Skeletal muscle cell (primary cell): Measurements from ENCODE around the gene PCSK1.
"Not testable (repeated sequence)": the region's sequence is repeated elsewhere in the genome, so short reads cannot be mapped to it uniquely, and the experiment has no call there.

Source experiments
- DNase-seq: peaks from one replicate; pipeline ENCODE4 v3.0.0-alpha.2; 2010; ENCODE audit warnings: low read depth
- H3K4me3 ChIP-seq: 2 replicates; pipeline ENCODE4 v1.5.1; 2011; ENCODE audit warnings: low read depth, mild to moderate bottlenecking, control low read depth, low read length, moderate library complexity

Gene PCSK1

DNA sequence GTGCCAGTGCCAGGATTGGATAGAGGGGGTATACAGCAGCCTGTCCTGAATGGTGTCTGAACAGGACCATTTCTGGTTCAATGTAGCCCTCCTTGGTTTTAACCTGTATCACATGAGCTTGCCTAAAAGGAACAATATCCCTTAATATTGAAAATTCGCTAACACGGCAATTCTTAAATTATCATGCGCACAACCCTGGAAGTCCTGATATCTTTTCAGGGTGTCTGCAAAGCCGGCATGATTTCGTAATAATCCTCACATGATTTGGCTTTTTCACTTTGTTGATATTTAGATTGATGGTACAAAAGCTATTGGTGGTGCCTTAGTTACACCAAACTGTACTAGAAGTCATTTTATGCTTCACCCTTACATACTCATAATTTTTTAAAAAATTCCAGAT, 53.2 kb downstream of the PCSK1 start:
- no peak for DNase-seq
- H3K4me3 ChIP-seq: no peak overlapping the region

DNA sequence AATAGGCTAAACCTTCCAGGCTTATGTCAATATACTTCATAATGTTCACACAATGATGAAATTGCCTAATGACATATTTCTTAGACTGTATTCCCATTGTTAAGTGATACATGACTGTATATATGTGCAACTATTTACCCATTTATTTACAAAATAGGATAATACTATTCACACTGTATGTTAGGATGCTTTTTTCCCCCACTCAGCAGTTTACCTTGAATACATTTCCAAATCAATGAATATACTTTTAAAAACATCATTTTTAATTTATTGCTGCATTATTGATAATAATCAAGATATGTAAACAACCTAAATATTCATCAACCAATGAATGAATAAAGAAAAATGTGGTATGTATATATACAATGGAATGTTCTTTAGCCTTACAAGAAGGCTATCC, 55.5 kb downstream of the PCSK1 start:
- DNase-seq: no peak

DNA sequence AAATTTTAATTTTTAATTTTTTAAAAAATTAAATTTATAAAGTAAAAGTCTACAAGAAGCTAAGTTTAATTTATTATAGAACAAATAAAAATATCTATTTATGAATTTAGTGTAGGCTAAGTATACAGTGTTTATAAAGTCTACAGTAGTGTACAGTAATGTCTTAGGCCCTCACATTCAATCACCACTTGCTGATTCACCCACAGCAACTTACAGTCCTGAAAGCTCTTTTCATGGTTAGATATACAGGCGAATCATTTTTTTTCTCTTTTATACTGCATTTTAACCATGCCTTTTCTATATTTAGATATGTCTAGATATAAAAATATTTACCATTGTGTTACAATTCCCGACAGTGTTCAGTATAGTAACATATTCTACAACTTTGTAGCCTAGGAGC, 55.9 kb downstream of the PCSK1 start:
- no peak for DNase-seq
- no peak overlapping the region for H3K4me3 ChIP-seq

More for the DNA sequence above, 55.5 kb downstream of the PCSK1 start:
- no peak overlapping the region for H3K4me3 ChIP-seq

DNA sequence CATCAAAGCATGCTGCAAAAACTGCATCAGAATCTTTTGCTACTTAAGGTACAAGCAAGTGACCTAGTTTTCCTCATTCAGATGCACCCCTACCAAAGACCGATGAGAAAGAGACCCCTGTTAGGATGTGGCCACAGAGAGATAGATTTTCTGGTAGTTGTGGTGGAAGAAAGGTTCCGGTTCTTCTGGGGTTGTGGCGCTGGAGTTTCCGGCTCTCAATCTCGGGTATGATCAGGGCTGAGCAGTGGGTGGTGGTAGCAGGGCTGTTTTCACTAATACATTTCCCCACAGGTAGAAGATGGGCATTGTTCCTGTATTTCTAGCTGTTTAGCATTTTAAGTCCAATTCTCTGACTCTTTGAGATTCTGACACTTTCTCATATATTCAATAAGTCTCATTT, 58.4 kb downstream of the PCSK1 start:
- no peak overlapping the region for H3K4me3 ChIP-seq
- DNase-seq: no peak

DNA sequence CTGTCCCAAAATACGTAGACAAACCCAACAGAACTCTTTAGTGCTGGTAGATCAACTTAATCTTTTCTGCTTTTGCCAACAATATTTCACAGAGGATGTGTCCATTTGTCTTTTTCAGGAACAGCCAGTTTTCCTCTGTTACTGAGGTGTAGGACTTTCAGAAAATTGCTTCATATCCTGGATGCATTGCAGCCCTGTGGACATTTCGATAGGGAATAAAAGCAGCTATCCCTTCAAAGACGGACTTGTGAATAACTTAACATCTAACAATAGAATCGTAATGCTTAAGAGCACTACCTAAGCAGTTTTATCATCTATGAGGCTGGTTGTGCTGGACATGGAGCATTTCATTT, 59.7 kb downstream of the PCSK1 start:
- no peak overlapping the region for H3K4me3 ChIP-seq
- no peak for DNase-seq

DNA sequence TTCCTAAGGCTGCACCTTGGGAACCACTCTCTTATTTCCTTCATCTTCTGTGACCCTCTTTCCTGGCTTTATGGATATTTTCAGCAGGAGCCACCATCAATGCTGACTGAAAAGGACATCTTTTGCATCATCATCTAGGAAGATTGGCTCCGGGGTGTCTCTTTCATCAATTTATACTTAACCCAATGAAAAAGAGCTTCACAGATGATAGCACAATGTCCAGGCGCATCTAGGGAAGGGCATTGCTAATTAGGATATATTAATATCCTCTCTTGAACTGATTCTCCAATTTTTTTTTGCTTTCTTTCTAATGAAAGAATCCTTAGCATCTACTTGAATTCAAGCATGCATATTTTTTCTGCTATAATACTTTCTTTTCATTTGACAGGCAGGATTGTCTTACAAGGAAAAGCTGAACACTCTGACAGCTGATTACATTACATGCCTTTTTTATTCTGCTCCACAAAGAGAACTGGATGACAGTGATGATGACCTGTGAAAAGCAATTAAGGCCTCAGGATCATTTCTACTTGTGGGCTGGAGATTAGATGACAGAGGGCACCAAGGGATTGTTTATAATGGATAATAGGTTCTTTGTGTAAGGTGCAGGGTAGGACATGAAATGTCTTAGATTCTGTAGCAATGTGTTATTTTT, 60.2 kb downstream of the PCSK1 start:
- H3K4me3 ChIP-seq: no peak overlapping the region
- no peak for DNase-seq

DNA sequence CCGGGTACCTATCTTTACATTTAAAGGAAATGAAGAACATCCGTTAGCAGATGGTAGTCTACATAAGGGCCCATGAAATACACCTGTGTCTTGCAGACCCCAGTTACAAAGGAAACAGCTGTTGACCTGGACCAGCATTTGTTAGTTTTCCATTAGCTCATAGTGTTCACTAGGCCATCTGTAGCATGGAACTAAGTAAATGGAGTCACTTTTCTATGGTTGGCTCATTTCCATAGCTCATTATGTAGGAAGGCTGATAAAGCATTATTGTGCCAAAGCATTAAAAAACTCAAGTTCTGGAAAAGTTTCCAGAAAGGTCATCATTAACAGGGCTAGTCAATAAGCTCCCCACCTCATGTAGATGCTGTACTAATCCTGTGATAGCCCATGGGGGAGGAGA, 62.1 kb downstream of the PCSK1 start:
- no peak for DNase-seq
- no peak overlapping the region for H3K4me3 ChIP-seq

DNA sequence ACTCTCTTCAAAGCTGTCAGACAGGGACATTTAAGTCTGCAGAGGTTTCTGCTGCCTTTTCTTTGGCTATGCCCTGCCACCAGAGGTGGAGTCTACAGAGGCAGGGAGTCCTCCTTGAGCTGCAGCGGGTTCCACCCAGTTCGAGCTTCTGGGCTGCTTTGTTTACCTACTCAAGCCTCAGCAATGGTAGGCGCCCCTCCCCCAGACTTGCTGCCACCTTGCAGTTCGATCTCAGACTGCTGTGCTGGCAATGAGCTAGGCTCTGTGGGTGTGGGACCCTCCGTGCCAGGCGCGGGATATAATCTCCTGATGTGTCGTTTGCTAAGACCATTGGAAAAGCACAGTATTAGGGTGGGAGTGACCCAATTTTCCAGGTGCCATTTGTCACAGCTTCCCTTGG, 65.7 kb downstream of the PCSK1 start:
- not testable (repeated sequence) for H3K4me3 ChIP-seq, DNase-seq

DNA sequence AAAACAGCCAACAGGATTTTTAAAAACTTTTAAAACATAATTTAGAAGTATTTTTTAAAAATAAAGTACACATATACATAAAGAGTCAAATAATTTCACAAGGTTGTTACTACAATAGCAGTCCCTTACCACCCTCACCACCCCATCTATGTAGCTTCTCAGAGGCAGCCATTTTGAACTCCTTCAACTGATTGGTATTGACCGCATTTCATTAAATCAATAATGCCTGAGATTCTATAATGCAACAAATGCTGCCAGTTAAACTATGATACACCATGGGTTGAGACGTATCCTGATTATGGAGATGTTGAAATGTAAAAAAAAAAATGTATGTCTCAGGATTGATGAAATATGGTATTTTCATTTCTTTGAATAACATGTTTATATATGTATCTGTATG, 78.8 kb downstream of the PCSK1 start:
- no peak for DNase-seq
- no peak overlapping the region for H3K4me3 ChIP-seq

DNA sequence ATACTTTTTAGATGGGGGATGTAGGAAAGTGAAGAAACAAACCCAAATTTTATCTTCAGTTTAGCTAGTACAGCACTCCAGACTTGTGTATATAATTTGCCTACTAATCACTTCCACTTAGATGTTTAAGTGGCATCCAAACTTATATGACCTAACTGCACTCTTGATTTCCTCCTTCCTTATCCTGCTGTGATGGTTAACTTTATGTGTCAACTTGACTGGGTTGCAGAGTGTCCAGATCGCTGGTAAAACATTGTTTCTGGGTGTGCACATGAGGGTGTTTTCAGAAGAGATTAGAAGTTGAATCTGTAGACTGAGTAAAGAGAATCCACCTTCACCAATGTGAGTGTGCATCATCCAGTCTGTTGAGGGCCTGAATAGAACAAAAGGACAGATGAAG, 79.8 kb downstream of the PCSK1 start:
- DNase-seq: no peak
- H3K4me3 ChIP-seq: no peak overlapping the region

DNA sequence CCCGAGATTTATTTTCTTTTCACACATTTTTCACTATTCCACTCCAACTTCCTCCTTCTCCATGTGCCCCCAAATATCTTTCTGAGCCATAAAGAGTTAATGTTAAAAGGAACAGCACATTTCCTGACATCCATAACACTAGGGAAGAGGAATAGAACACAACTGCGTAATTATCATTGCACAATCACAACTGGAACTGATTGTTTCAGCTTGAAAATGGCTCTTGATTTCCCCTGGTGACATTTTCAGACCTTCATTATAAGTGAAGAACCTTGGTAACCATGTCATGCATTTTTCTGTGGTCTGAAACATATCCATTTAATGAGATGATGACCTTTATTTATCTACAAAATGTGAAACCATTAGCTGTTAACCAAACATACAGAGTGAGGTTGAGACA, 82.4 kb downstream of the PCSK1 start:
- peak; percentile 55 for DNase-seq

DNA sequence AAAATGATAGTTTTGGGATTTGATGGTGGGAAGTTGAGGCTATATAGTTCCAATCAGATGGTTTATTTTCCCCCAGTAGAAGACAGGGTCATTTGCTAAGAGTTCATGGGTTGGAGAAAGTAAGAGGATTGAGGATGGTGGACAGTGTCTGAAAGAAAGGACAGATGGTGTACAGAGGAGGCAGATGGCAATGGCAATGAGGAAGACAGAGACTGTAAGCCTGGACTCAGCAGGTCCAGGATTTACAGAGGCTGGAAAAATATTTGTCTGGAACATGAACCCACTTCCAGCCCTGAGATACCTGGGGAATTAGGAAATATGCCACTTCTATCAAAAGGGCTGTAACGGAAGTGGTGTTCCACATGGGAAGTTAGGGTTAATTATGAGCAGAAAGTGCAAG, 84.5 kb downstream of the PCSK1 start:
- no peak for DNase-seq

More for the DNA sequence above, 82.4 kb downstream of the PCSK1 start:
- H3K4me3 ChIP-seq: no peak overlapping the region

DNA sequence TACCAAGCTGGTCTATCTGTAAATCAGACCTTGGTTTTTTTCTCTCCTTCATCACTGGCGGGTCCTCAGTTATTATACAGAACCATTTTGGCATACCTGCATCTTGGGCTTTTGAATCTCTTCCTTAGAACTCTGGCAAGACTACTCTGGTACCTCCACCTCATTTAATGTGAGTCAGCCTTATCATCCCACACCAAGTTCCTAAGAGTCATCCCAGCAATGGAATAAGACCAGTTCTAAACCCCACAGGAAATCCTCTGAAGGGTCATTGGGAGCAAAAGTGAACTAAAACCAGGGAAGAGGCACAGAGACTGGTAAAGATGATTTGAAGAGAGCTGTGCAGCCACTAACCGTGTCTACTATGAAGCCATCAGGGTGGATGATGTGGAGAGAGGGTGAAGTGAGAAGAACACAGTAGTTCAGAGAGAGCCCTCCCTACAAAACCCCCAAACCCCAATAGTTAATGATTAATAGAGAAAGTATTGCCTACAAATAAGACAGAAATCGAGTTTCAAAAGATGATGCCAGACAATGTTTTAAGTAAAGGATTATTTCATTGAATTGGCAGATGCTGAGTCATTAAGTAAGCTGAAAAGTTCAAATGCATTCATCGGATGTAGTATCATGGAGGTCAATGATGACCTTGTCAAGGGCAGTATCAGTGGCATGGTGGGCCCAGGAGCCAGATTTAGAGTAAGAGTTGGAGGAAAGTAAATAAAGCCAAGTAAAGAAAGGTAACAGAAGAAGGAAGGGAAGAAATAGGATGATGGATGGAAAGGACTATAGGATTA, 85.4 kb downstream of the PCSK1 start:
- DNase-seq: no peak
- no peak overlapping the region for H3K4me3 ChIP-seq

More for the DNA sequence above, 84.5 kb downstream of the PCSK1 start:
- no peak overlapping the region for H3K4me3 ChIP-seq

DNA sequence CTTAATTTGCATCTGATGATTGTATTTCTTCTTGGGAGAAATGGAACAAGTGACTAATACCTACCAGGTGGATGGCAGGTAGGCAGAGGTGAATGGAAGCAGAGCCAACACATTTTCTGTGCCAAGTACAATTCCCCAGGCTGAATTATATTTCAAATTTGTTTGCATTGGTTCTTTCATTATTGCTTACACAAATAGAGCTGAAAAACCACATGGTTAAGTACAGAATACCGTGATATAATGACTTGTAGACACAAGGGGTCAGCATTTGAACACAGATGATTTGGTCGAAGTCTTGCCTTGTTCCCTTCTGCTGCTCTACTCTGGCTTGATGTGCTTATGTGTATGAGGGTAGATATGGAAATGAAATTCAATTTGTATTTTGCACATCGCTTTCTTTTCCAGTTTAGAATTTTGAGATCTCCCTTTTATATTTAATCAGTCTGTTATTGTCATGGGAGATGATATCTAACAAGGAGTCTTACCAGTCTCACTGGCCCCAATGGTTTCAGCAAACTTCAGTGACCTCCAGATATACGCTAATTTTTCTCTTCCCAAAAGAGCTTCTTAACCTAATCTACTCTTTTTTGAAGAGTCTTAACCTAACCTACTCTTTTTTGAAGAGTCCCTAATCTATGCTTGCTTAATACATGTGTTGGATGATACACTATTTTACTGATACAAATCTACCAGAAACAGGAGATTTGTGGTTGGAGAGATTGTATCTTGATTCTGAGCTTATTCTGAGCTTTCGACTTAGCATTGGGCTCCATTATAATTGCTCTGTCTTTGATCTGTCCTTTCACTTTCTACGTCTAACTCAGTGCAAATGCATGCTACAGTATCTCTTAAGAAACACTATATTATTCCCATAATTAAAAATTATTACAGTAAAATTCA, 88.1 kb downstream of the PCSK1 start:
- H3K4me3 ChIP-seq: no peak overlapping the region
- peak; percentile 65 for DNase-seq

DNA sequence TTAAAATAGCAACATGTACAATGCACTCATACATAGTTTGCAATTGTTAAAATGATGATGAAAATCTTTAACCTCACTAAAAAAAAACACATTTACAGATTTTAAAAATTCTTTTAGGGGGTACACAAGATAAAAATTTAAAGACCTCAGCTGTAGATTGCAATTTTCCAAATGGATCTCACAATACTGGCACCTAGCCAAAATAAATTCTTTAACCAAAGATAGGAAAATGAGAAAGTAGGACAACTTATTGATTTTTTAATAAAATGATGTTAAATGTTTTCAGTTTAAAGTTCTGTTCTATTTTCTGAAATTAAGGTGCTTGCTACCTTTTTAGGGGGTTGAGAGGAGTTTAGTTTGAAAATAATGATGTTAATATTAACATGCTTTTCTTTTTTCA, 90.0 kb downstream of the PCSK1 start:
- no peak for DNase-seq
- no peak overlapping the region for H3K4me3 ChIP-seq

DNA sequence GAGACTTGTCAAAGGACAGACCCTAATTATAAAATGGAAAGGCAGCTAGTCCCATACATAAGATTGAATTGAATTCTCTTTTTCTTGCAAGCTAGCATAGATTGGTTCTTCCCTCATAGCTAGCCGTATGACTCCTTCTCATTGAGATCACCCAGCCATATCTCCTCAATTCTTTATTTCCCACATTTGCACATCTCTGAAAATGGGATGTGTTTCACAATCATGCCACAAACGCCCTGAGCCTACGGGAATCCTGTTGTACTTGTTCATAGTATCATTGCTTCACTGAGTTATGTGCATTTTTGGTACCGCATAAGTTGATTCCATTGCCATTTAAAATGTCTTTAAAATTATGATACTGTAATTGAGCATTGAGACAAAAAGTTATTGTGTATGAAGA, 90.5 kb downstream of the PCSK1 start:
- DNase-seq: no peak
- no peak overlapping the region for H3K4me3 ChIP-seq
